ENCODE data around the gene HIPK2.

HIPK2 gene

DNA sequence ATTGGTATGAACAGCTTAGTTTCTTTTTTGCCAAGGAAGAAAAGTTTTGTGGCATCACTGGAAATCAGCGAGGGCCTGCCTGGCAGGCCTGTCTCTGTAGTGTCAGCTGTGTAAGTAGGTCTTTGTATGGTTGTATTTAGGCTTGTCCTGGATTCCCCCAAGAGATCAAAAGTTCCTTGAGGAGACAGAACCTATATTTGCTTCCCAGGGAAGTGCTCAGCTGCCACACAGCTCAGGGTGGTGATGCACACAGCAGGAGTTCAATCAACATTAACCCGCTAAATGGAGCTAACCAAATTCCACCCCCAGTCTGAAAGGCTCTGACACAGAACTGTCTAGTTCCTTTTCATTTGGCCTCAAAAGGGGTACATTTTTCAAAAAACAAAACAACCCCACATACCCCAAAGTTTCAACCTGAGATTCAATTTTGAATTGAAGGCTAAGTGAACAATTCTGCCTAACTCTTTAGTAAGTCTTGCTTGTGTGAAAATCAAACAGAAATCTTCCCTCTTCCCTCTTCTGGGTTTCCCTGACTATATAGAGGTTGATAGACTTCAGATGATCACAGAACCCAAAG is 129.9 kb downstream of the HIPK2 start:
- no peak for DNase-seq

- DNase-seq, result no peak
Observed at GRCh38 chr7:139647085-139647484, 130.7 kb downstream of the HIPK2 start.

- no peak for DNase-seq
Observed at GRCh38 chr7:139646566-139646965, 131.2 kb downstream of the HIPK2 start.

GRCh38 chr7:139645572-139646523 is 131.9 kb downstream of the HIPK2 start:
- peak; percentile 89 to 95 (median 92) for DNase-seq

DNA sequence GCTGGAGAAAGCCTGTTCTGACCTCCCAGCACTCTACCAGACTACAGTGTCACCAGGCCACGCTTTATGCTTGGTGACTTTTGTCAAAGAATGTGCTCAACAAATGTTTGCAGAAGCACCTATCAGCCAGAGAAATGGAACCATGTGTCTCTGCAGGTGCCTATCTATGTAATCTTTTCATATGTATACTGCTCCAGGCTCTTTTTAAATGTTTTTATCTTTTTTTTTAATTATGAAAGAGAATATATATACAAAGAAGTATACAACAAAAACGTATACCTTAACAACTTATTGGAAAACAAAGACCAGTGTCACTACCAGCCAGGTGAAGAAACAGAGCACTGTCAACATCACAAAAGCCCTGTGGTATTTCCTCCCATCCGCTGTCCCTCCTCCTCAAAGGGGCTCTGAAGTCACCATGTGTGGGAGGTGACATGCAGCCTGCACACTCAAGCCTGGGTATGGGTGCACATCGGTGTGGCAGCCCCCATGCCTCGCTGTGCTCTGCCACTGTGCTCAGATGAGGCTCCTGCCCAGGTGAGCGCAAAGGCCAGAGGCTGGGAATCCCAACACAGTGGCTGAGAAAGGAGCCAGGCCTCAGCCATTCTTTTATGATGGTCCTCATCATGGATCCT is 133.7 kb downstream of the HIPK2 start:
- DNase-seq, result peak in 2 of 3 donors; percentile 22 to 36

DNA sequence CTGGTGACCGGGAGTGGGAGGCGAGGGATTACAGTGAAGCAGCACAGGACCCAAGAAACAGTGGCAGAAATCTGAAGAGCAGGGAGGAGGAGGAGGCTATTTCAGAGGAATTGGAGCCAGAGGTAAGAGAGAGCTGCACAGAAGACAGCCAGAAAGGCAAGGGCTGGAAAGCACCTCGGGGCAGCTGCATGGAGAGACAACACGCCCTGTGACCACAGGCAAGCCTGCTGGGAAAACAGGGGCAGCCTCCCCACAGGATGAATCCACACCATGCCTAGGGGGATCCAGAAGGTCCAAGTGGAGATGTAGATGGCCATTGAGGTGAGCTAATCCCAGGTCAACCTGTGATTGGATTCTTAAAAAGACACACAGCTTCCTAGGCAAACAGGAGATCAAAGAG is 135.5 kb downstream of the HIPK2 start:
- no peak for DNase-seq

- DNase-seq, result no peak
Observed at GRCh38 chr7:139641337-139641992, 136.3 kb downstream of the HIPK2 start.

DNA sequence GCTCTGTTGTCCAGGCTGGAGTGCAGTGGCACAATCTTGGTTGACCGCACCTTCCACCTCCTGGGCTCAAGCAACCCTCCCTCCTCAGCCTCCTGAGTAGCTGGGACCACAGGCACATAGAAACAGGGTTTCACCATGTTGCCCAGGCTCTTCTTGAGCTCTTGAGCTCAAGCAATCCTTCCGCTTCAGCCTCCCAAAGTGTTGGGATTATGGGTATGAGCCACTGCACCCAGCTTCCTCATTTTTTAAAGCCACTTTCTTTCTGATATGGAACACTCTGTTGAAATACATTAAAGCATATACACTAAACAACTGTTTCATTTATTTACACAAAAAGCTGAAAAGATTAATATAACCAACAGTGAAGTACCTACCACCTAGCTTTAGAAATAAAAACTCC is 137.1 kb downstream of the HIPK2 start:
- DNase-seq, result peak; percentile 60 to 70 (median 69)

DNA sequence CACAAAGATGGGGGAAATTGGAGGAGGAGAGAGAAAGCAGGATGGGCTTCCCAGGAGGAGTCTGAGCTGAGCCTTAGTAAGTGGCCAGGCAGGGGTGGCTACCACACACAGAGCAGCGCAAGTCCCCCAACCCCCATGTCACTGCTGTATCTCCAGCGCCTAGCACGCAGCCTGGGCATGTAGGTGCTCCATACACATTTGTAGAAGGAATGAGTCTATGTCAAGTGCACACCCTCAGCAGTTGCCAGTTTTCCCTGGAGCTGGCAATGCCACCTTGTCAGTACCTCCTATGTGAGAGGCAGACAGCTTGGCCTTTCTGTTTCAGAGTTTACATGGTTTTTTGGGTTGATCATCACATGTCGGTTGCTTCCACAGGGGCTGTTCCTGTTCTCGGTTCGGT is 138.2 kb downstream of the HIPK2 start:
- DNase-seq, result no peak

DNA sequence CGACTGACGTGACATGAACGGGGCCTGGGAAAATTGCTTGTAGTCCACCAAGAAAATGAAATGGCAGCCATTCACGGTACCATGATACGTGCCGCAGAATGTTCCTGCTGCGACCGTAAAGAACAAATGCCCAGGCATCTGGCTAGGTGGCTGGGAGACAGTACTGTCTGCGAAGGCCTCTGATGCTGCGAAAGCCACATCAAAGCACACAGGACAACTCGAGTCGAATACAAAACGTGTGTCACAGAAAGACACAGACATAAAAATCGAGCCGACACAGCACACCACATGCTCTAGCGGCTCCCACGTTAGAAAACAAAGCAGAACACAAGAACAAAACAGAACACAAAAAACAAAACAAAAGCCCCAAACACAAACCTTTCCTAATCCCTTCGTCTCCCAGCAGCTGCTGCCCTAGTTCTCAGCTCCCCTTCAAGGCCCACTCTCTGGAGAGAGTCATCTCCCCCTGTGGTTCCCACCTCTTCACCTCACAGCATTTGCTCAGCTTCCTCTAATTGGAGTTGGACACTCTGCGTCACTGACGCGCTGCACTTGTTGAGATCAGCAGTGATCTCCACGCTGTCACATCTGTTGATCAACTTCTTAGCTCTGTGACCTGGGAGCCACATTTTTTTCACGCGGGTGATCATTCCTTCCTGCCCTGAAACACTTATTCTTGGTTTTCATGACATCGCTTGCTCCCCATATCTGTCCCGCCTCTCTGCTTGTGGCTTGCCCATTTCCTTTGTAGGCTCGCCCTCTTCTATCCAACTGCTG is 142.1 kb downstream of the HIPK2 start:
- peak; percentile 62 to 74 (median 67) for DNase-seq

- no peak for DNase-seq
Observed at GRCh38 chr7:139634087-139634486, 143.7 kb downstream of the HIPK2 start.

- DNase-seq, result no peak
Observed at GRCh38 chr7:139631520-139632031, 146.2 kb downstream of the HIPK2 start.

GRCh38 chr7:139630643-139631519 is 146.9 kb downstream of the HIPK2 start:
- peak in 1 of 3 donors; percentile 21 for DNase-seq

DNA sequence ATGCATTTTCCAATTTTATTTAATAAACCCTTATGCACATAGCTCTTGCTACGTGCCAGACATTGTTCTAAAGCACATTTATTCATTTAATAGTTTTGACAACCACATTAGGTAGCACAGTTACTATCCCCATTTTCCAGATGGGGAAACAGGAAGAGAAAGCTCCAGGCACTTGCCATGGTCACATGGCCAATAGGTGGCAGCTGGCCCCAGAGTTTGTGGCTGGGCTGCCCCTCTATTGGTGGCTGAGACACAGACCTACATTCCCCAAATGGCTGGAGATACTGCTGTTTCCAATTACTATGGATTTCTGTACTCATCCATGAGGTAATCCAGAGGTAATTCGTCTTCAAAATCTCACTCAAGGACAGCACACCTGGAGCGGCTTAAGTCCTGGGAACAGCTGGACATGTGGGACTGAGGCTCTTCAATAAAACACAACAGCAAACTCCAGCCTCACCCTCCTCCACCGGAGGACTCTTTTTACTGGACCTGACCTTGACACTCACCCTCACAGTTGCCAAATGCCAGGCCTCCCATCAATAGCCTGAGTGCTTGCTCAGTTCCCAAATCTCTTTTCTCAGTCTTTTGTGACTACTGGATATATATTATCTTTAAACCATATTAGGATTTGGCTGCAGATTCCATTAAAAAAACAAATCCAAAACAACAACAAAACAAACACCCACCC is 148.3 kb downstream of the HIPK2 start:
- DNase-seq, result no peak

- DNase-seq, result no peak
Observed at GRCh38 chr7:139627831-139628230, 150.0 kb downstream of the HIPK2 start.

DNA sequence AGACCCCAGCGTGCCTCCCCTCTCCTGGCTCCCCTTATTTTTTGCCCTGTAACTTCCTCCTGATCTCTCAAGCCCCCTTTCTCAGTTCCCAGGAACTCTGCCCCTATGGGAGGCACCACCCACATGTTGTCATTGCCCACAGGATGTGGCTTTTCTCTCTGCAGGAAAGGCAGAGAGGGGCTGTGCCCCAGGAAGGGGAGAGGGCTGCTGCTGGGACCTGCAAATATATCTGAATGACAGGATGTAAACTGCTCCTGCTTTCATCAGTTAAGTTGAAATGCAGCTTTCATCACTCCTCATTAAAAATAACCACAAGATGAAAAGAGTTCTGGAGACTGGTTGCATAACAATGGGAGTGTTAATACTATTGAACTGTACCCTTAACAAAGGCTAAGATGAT is 151.0 kb downstream of the HIPK2 start:
- no peak for DNase-seq

DNA sequence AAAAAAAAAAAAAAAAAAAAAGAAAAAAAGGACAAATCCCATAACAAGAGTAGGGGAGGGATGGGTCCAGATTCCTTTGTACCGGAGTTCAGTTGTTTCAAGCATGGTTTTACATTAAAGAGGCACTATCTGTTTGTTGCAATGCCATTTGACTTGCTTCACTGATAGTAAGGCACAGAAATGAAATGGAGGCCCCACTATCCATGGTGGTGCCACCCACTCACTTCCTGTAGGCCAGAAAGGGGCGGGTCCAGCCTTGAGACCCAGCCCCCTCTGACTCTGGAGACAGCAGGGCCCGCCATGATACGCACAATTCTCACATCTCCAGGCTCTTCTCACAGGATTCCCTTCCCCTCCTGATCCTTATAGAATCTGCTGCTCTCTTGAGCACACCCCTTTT is 154.3 kb downstream of the HIPK2 start:
- no peak for DNase-seq

DNA sequence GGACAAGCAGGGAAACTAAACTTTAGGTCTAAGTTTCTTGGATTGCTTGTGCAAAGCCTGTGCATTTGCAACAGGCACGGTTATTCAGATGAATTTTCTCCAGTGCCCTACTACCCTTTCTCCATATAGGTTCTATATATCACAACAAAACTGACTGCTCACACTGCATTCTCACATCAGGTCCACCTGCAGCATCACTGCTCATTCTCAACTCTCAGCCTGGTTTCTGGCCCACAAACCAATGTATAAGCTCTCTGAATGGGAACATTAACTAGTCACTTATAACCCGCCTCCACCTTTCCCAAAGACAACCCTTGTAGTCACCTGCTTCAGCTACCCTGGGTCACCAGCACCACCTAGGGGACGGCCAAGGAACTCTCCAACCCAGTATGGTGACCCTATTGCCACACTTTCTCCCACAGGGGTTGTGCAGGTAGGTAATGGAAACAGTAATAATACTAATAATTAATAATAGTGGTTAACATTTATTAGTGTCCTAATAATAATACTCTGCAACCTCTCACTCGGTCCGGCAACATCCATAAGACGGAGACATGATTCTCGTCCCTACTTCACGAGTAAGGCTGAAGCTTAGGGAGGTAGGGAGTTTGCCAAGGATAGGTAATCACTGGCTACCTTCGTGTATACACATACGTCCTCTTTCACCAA is 157.0 kb downstream of the HIPK2 start:
- peak; percentile 33 to 55 (median 45) for DNase-seq

GRCh38 chr7:139619367-139619657 is 158.5 kb downstream of the HIPK2 start:
- no peak for DNase-seq
